Measurements from ENCODE around the gene PCDHB14.
"Not testable (repeated sequence)": the region's sequence is repeated elsewhere in the genome, so short reads cannot be mapped to it uniquely, and the experiment has no call there.

PCDHB14 gene

DNA sequence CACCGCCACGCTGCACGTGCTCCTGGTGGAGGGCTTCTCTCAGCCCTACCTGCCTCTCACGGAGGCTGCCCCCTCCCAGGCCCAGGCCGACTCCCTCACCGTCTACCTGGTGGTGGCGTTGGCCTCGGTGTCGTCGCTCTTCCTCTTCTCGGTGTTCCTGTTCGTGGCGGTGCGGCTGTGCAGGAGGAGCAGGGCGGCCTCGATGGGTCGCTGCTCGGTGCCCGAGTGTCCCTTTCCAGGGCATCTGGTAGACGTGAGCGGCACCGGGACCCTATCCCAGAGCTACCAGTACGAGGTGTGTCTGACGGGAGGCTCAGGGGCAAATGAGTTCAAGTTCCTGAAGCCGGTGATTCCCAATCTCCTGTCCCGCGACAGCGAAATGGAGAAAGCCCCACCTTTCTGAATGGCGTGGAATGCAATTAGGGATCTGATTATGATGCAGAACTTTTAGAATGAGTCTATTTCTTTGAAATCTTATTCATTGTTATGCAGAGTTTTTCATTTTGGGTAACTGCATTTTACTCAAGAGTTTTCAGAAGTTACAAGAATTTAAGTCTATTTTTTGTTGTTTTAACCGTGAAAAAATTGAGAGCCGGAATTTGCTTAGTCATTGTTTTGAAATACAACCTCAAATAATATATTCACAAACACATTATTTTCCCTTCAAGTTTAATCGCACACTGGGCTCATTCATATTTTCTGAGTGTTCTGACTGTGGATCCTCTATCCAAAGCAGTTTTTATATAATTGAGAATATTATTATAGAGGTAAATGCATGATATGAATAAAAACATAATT lies 13.6 kb downstream of the PCDHB14 start:
- DNase-seq (ENCODE audit: low read depth), result no peak
- TF ChIP-seq, protein P1, sequence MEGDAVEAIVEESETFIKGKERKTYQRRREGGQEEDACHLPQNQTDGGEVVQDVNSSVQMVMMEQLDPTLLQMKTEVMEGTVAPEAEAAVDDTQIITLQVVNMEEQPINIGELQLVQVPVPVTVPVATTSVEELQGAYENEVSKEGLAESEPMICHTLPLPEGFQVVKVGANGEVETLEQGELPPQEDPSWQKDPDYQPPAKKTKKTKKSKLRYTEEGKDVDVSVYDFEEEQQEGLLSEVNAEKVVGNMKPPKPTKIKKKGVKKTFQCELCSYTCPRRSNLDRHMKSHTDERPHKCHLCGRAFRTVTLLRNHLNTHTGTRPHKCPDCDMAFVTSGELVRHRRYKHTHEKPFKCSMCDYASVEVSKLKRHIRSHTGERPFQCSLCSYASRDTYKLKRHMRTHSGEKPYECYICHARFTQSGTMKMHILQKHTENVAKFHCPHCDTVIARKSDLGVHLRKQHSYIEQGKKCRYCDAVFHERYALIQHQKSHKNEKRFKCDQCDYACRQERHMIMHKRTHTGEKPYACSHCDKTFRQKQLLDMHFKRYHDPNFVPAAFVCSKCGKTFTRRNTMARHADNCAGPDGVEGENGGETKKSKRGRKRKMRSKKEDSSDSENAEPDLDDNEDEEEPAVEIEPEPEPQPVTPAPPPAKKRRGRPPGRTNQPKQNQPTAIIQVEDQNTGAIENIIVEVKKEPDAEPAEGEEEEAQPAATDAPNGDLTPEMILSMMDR (conservative IDR thresholded peaks at IDR 0.05; ENCODE audit: control insufficient read depth, insufficient read depth, low read depth, low read length), result no peak
- no peak overlapping the region for H3K4me3 ChIP-seq (ENCODE audit: control insufficient read depth, low read depth, low read length)

- DNase-seq (ENCODE audit: low read depth), result no peak
- TF ChIP-seq, protein P1 (conservative IDR thresholded peaks at IDR 0.05; ENCODE audit: control insufficient read depth, insufficient read depth, low read depth, low read length), result no peak
- H3K4me3 ChIP-seq (ENCODE audit: control insufficient read depth, low read depth, low read length), result no peak overlapping the region
These were observed 18.4 kb downstream of the PCDHB14 start for GRCh38 chr5:141241496-141241895.

DNA sequence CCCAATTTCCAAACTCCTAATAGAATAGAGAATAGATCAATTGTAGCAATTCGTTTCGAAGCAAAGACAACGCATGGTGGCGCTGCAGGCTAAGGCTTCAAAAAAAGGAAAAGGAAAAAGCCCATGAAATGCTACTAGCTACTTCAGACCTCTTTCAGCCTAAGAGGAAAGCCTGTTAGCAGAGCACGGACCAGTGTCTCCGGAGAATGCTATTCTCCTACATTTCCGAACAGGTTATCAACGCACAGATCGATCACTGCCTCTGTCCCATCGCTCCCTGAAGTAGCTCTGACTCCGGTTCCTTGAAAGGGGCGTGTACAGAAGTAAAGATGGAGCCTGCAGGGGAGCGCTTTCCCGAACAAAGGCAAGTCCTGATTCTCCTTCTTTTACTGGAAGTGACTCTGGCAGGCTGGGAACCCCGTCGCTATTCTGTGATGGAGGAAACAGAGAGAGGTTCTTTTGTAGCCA lies 22.1 kb downstream of the PCDHB14 start, which contains the start of gene PCDHB15:
Gene PCDHB15 (plus strand): TSS at position 146 of the 468 bp plus-strand sequence. CDS start 184 bp downstream, at position 330.
- H3K4me3 ChIP-seq (ENCODE audit: control insufficient read depth, low read depth, low read length), result no peak within 1 kb of the TSS
- TF ChIP-seq, protein P1 (conservative IDR thresholded peaks at IDR 0.05; ENCODE audit: control insufficient read depth, insufficient read depth, low read depth, low read length), result no peak
- no peak for DNase-seq (ENCODE audit: low read depth)

DNA sequence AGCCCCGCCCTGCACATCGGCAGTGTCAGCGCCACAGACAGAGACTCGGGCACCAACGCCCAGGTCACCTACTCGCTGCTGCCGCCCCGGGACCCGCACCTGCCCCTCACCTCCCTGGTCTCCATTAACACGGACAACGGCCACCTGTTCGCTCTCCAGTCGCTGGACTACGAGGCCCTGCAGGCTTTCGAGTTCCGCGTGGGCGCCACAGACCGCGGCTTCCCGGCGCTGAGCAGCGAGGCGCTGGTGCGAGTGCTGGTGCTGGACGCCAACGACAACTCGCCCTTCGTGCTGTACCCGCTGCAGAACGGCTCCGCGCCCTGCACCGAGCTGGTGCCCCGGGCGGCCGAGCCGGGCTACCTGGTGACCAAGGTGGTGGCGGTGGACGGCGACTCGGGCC lies 23.8 kb downstream of the PCDHB14 start:
- not testable (repeated sequence) for DNase-seq (ENCODE audit: low read depth); H3K4me3 ChIP-seq (ENCODE audit: control insufficient read depth, low read depth, low read length)

GRCh38 chr5:141247434-141247833 lies 24.3 kb downstream of the PCDHB14 start:
- H3K4me3 ChIP-seq (ENCODE audit: control insufficient read depth, low read depth, low read length); DNase-seq (ENCODE audit: low read depth): not testable (repeated sequence)

- TF ChIP-seq, protein P1 (conservative IDR thresholded peaks at IDR 0.05; ENCODE audit: control insufficient read depth, insufficient read depth, low read depth, low read length), result no peak
- no peak for DNase-seq (ENCODE audit: low read depth)
- no peak overlapping the region for H3K4me3 ChIP-seq (ENCODE audit: control insufficient read depth, low read depth, low read length)
These were observed 27.4 kb downstream of the PCDHB14 start for GRCh38 chr5:141250576-141250975.

GRCh38 chr5:141258464-141258863 lies 35.3 kb downstream of the PCDHB14 start:
- TF ChIP-seq, protein P1 (conservative IDR thresholded peaks at IDR 0.05; ENCODE audit: control insufficient read depth, insufficient read depth, low read depth, low read length), result no peak
- H3K4me3 ChIP-seq (ENCODE audit: control insufficient read depth, low read depth, low read length), result no peak overlapping the region
- DNase-seq (ENCODE audit: low read depth), result no peak

Measured in fibroblast of mammary gland (primary cell).